Breast epithelium (tissue), 3 donors: ENCODE measurements around the gene SSRP1.

Experiments
- CTCF ChIP-seq, 3 donors: fragments of 450-650 bp; IDR thresholded peaks; one replicate each; pipeline ENCODE4 v1.5.1; 2016 to 2017; ENCODE audit warnings: antibody characterized with exemption in 3 of 3, mild to moderate bottlenecking in 3 of 3, moderate library complexity in 3 of 3
- POLR2A ChIP-seq: fragments of 450-650 bp; IDR thresholded peaks from one replicate; pipeline ENCODE4 v1.6.1; 2016; ENCODE audit warnings: antibody characterized with exemption, mild to moderate bottlenecking, moderate library complexity

GRCh38 chr11:57315491-57315890 is 20.2 kb downstream of the SSRP1 start:
- no peak for TF ChIP-seq CTCF (IDR thresholded peaks at IDR 0.05)
- TF ChIP-seq POLR2A, result no peak
